Cardiac muscle cell (in vitro differentiated cells and primary cell): ENCODE data around the gene TRIO. TPM values are rescaled to one million over a fixed set of nuclear protein-coding genes. Genes with fewer than 3 reads are reported as not detected.
A peak's percentile ranks its signal among the peaks of the same experiment; 100 is the strongest.

ENCODE experiments used
- DNase-seq, 2 donors: peaks; one replicate each; pipeline versions ENCODE4 v3.0.0 to v3.0.0-alpha.2; 2010 to 2017; ENCODE audit warnings: low read depth in 1 of 2, low spot score in 1 of 2
- H3K27ac ChIP-seq: fragments of 200-600 bp; sonication (generic); 2 replicates; pipeline ENCODE4 v1.5.1; 2016
- H3K27me3 ChIP-seq: fragments of 200-600 bp; sonication (generic); 2 replicates; pipeline ENCODE4 v1.6.0; 2016; ENCODE audit warnings: control low read depth
- H3K36me3 ChIP-seq: fragments of 200-600 bp; sonication (generic); 2 replicates; pipeline ENCODE4 v1.5.1; 2016; ENCODE audit warnings: control low read depth
- H3K4me1 ChIP-seq: fragments of 200-600 bp; sonication (generic); 2 replicates; pipeline ENCODE4 v1.8.1; 2017; ENCODE audit warnings: low read depth, mild to moderate bottlenecking, mixed run types
- H3K4me3 ChIP-seq: fragments of 200-600 bp; sonication (generic); 2 replicates; pipeline ENCODE4 v1.5.1; 2016; ENCODE audit warnings: mild to moderate bottlenecking
- H3K9me3 ChIP-seq: fragments of 200-600 bp; sonication (generic); 2 replicates; pipeline ENCODE4 v1.5.1; 2017; ENCODE audit warnings: low read depth, mild to moderate bottlenecking, control low read depth
- CTCF ChIP-seq: IDR thresholded peaks from 2 replicates; pipeline ENCODE4 v1.5.1; 2012; ENCODE audit warnings: low read depth, mild to moderate bottlenecking, low read length
- polyA plus RNA-seq: library from polyadenylated mRNA; unstranded; fragments of >200 nt; fragmentation: Nextera tagmentation; extraction: Ambion mirVana; gene quantifications from 2 replicates; pipeline ENCODE4 v1.2.1, GENCODE V29; 2016
- total RNA-seq: library from RNA; depleted of rRNA; stranded (reverse); fragments of >200 nt; gene quantifications from 2 replicates; pipeline ENCODE4 v1.2.3, GENCODE V29; 2016

Gene TRIO
- total and polyA plus RNA-seq, 2 experiments from 2014 or later: 15.5 to 104 TPM

DNA sequence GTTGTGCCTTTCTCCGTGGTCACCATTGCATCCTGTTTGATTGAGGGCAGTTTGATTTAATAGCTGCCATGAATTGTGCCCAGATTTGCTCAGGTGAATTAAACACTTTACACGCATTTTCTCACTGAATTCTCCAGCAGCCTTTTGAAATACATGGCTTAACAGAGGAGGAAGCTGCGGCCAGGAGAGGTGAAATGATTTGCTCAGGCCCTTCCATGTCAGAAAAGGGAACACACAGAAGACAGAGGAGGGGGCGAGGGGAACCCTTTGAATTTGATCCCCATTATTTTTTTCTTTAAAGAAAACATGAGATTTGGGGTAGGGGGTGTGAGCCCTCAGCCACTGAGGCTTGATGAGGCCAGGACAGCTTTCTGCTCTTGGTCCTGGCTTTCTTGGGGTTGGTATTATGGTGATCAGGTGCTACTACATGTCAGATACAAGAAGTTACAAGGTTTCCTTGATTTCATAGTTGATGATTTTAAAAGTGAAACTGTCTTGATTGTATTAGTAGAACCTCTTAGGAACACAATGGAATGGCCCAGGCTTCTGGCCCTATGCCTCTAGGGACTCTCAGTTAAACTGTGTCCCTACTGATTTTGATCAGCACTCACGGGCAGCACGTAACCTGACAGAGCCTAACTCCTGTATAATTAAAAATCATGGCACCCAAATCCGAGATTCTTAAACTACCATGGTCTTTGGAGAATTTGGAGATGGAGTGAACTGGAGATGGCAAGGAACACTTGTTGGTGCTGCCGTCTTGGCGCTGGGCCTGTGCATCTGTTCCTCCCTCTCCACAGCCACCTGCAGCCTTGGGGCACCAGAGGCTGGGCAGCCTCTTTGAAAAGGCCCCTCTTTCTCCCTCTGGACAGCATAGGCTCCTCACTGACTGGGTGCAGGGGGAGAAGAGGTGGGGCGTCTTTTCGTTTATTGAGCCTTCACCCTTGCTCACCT, 107.9 kb downstream of the TRIO start:
- H3K9me3 ChIP-seq: no peaks in the 10 kb centered on the region
- peak overlapping the region; percentile 59 for H3K27ac ChIP-seq
- no peaks in the 10 kb centered on the region for H3K36me3 ChIP-seq
- peaks cover 13% of the 10 kb centered on the region for H3K4me1 ChIP-seq
- no peak for DNase-seq
- no peaks in the 10 kb centered on the region for H3K27me3 ChIP-seq
- H3K4me3 ChIP-seq: no peak overlapping the region
- TF ChIP-seq CTCF: no peak

- no peaks in the 10 kb centered on the region for H3K27me3 ChIP-seq
- H3K4me1 ChIP-seq: peaks cover 9% of the 10 kb centered on the region
- no peak overlapping the region for H3K27ac ChIP-seq
- H3K4me3 ChIP-seq: no peak overlapping the region
- H3K36me3 ChIP-seq: no peaks in the 10 kb centered on the region
- no peak for DNase-seq
- H3K9me3 ChIP-seq: no peaks in the 10 kb centered on the region
- TF ChIP-seq CTCF: no peak
These were observed 108.6 kb downstream of the TRIO start for GRCh38 chr5:14251733-14252132.

DNA sequence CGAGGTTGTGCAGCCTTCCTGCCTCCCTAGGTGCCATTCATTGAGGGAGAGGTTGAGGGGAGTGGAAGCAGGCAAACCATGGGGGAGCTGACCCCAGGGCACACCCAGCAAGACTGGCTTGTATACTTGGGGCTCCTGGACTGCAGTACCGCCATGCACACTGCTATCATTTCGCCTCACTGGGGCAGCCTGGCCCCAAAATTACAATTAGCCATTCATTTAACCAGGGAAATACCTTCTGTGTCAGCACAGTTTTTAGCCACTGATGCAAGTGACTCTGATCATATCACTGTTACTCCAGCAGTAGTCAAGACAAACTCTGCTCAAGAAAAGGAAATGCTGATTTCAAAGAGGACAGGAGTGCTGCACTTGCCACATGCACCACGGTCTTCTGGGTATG, 109.7 kb downstream of the TRIO start:
- H3K4me1 ChIP-seq: peaks cover 11% of the 10 kb centered on the region
- no peak overlapping the region for H3K27ac ChIP-seq
- no peaks in the 10 kb centered on the region for H3K27me3 ChIP-seq
- H3K4me3 ChIP-seq: no peak overlapping the region
- DNase-seq: no peak
- no peaks in the 10 kb centered on the region for H3K9me3 ChIP-seq
- no peaks in the 10 kb centered on the region for H3K36me3 ChIP-seq
- TF ChIP-seq CTCF: no peak

DNA sequence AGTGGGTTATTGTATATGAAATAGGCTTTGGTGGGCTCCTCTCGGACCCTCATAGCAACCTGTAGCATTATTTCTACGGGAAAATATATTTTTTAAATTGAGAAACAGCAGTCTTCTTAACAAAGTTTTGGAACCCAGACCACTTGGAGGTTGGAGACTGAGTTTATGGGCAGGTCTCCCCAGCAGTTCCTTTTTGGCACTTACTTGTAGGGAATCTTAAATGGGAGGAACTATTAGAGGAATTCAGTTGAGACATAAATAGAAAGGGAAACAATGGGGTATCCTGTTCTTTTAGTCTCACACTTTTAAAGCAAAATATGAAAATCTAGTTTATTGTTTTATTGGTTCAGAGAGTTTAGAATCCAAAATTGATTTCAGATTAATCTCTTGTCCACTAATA, 111.5 kb downstream of the TRIO start:
- Histone ChIP-seq H3K27me3 (no peaks in the 10 kb centered on the region), H3K9me3 (no peaks in the 10 kb centered on the region), H3K4me3 (no peak overlapping the region), H3K36me3 (no peaks in the 10 kb centered on the region), H3K27ac (no peak overlapping the region), H3K4me1 (peaks cover 11% of the 10 kb centered on the region)
- no peak for TF ChIP-seq CTCF
- no peak for DNase-seq

- Histone ChIP-seq H3K9me3 (no peaks in the 10 kb centered on the region), H3K4me1 (peaks cover 5% of the 10 kb centered on the region), H3K4me3 (no peak overlapping the region), H3K27me3 (no peaks in the 10 kb centered on the region), H3K27ac (no peak overlapping the region), H3K36me3 (no peaks in the 10 kb centered on the region)
- DNase-seq: no peak
- TF ChIP-seq CTCF: no peak
These were observed 113.0 kb downstream of the TRIO start for GRCh38 chr5:14256026-14256690.
